ENCODE data around the gene ZNF296. TPM values are rescaled to one million over a fixed set of nuclear protein-coding genes. Genes with fewer than 3 reads are reported as not detected.

Gene ZNF296
- total and polyA plus RNA-seq, 2 experiments from 2014 or later = 13.4 to 16.5 TPM

DNA sequence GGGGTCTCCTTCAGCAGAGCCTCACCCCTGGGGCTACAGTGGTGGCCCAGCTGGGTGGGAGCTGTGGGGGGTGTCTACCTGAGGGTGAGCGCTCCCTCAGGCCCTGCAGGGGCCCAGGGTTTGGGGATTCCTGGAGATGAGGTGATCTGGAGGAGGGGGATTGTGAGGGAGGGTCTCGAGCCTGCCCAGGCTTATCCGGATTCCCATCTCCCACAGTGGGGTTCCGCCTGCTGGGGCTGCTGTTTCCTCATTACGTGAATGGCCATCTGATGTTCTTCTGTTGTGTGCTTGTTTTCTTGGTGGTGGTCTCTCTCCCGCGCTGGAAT lies 21.1 kb upstream of the ZNF296 start (continued):
- TF ChIP-seq, protein P1, sequence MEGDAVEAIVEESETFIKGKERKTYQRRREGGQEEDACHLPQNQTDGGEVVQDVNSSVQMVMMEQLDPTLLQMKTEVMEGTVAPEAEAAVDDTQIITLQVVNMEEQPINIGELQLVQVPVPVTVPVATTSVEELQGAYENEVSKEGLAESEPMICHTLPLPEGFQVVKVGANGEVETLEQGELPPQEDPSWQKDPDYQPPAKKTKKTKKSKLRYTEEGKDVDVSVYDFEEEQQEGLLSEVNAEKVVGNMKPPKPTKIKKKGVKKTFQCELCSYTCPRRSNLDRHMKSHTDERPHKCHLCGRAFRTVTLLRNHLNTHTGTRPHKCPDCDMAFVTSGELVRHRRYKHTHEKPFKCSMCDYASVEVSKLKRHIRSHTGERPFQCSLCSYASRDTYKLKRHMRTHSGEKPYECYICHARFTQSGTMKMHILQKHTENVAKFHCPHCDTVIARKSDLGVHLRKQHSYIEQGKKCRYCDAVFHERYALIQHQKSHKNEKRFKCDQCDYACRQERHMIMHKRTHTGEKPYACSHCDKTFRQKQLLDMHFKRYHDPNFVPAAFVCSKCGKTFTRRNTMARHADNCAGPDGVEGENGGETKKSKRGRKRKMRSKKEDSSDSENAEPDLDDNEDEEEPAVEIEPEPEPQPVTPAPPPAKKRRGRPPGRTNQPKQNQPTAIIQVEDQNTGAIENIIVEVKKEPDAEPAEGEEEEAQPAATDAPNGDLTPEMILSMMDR (conservative IDR thresholded peaks at IDR 0.05; ENCODE audit: low read depth in 2 of 2) = no peak
- TF ChIP-seq, protein P2, sequence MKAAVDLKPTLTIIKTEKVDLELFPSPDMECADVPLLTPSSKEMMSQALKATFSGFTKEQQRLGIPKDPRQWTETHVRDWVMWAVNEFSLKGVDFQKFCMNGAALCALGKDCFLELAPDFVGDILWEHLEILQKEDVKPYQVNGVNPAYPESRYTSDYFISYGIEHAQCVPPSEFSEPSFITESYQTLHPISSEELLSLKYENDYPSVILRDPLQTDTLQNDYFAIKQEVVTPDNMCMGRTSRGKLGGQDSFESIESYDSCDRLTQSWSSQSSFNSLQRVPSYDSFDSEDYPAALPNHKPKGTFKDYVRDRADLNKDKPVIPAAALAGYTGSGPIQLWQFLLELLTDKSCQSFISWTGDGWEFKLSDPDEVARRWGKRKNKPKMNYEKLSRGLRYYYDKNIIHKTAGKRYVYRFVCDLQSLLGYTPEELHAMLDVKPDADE (IDR thresholded peaks at IDR 0.05) = no peak
- TF ChIP-seq ZNF331 (CRISPR knock-in tag; IDR thresholded peaks at IDR 0.05; ENCODE audit: low read depth) = no peak
- no peak for TF ChIP-seq EZH2 (IDR thresholded peaks at IDR 0.05; ENCODE audit: low read depth, unreplicated experiment)
- TF ChIP-seq EZH2phosphoT487 (IDR thresholded peaks at IDR 0.05; ENCODE audit: unreplicated experiment) = no peak
- TF ChIP-seq POLR2AphosphoS5 (IDR thresholded peaks at IDR 0.05; ENCODE audit: low read depth) = no peak
- TF ChIP-seq CREB1 (CRISPR knock-in tag; IDR thresholded peaks at IDR 0.05; ENCODE audit: low read depth) = no peak
- TF ChIP-seq NANOG (IDR thresholded peaks at IDR 0.05; ENCODE audit: borderline replicate concordance) = no peak

DNA sequence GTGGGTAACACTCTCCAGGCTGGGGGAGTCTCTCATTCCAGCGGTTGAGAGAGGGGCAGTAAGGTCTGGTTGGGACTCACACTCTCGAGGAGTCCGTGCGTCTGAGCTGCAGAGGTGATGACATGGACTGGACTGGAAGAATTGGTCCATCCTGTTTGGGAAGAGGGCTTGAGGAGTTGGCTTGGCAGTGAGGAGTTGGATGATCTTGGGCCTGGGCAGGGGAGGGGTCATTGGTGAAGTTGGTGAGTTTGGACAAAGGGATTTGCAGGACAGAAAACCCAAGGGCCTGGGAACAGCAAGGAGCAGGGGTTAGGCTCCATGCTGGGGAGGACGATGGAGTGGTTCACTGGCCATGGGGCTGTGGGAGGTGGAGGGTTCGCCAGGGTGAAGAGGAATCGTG lies 20.4 kb upstream of the ZNF296 start:
- Histone ChIP-seq H3K4me1 (ENCODE audit: insufficient read depth) (peaks cover 22% of the 10 kb centered on the region), H3K4me2 (no peak overlapping the region), H3K9me2 (ENCODE audit: insufficient read depth) (no peaks in the 10 kb centered on the region), H2AFZ (no peak overlapping the region), H3K27ac (ENCODE audit: low read depth) (no peak overlapping the region), H3K4me3 (no peak overlapping the region), H4K20me1 (replicated peaks; ENCODE audit: insufficient read depth) (peaks cover 63% of the 10 kb centered on the region), H3K79me2 (replicated peaks; ENCODE audit: insufficient read depth) (peaks cover 86% of the 10 kb centered on the region), H3K27me3 (ENCODE audit: insufficient read depth) (no peaks in the 10 kb centered on the region), H3K36me3 (ENCODE audit: insufficient read depth) (no peaks in the 10 kb centered on the region), H3F3A (replicated peaks; ENCODE audit: low read depth) (no peaks in the 10 kb centered on the region)
- Mint-ChIP-seq H3K27me3 (ENCODE audit: insufficient read depth, low read depth, poor library complexity) (peaks cover 29% of the 10 kb centered on the region), H3K27ac (peak overlapping the region; percentile 71), H3K36me3 (ENCODE audit: low read depth) (peaks cover 4% of the 10 kb centered on the region; the same call in 2 of the 3 replicates), H3K4me3 (peak overlapping the region; percentile 1; the same call in 1 of the 3 replicates), H3K9me3 (no peaks in the 10 kb centered on the region), H3K4me1 (peaks cover 64% of the 10 kb centered on the region)
- ATAC-seq = no peak
- no peak for DNase-seq (ENCODE audit: low spot score)
- no peak for TF ChIP-seq CREB1 (CRISPR knock-in tag; IDR thresholded peaks at IDR 0.05; ENCODE audit: low read depth)

DNA sequence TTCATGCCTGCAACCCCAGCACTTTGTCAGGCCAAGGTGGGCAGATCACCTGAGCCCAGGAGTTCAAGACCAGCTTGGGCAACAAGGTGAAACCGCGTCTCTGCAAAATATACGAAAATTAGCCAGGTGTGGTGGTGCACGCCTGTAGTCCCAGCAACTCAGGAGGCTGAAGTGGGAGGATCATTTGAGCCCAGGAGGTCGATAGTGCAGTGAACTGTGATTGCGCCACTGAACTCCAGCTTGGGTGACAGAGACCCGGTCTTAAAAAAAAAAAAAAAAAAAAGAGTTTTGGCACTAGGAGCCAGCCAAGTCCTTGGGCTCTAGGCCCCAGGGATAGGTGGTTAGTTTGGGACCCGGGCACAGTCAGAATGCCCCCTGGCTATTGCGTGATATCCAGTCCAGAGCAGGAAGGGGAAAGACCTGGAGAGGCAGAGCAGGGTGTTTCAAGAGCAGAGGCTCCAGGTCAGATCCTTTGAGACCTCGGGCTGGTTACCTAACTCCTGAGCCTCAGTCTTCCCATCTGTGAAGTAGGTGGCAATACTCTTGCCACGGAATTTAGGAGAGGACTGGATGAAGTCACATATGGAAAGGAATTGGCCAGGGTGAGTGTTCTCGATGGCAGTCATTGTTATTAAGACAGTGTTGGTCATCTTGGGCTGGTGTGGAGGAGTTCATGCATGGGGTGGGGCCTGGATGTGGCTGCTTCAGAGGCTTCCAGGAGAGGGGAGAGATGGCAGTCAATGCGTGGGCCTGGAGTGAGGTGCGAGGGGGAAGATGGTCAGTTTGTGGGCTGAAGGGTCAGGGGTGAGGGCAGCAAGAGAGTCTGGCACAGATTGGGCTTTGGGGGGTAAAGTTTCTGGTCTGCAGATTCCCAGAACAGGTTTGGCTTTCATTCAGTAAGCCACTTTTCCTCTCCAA lies 19.5 kb upstream of the ZNF296 start:
- Histone ChIP-seq H3K27me3 (ENCODE audit: insufficient read depth) (no peaks in the 10 kb centered on the region), H3F3A (replicated peaks; ENCODE audit: low read depth) (peaks cover 5% of the 10 kb centered on the region), H4K20me1 (replicated peaks; ENCODE audit: insufficient read depth) (peaks cover 57% of the 10 kb centered on the region), H3K9me2 (ENCODE audit: insufficient read depth) (no peaks in the 10 kb centered on the region), H3K27ac (ENCODE audit: low read depth) (no peak overlapping the region), H3K36me3 (ENCODE audit: insufficient read depth) (no peaks in the 10 kb centered on the region), H3K79me2 (replicated peaks; ENCODE audit: insufficient read depth) (peaks cover 77% of the 10 kb centered on the region), H3K4me2 (no peak overlapping the region), H3K4me1 (ENCODE audit: insufficient read depth) (peaks cover 26% of the 10 kb centered on the region), H2AFZ (no peak overlapping the region), H3K4me3 (no peak overlapping the region)
- Mint-ChIP-seq H3K4me1 (peaks cover 65% of the 10 kb centered on the region), H3K9me3 (no peaks in the 10 kb centered on the region), H3K27me3 (ENCODE audit: insufficient read depth, low read depth, poor library complexity) (peaks cover 35% of the 10 kb centered on the region), H3K4me3 (peak overlapping the region; percentile 2; the same call in 1 of the 3 replicates), H3K36me3 (ENCODE audit: low read depth) (peaks cover 11% of the 10 kb centered on the region), H3K27ac (no peak overlapping the region; the same call in 1 of the 2 replicates)
- no peak for DNase-seq (ENCODE audit: low spot score)
- ATAC-seq = no peak
- TF ChIP-seq EZH2 (IDR thresholded peaks at IDR 0.05; ENCODE audit: low read depth, unreplicated experiment) (no peak), STAT1 (IDR thresholded peaks at IDR 0.05; ENCODE audit: unreplicated experiment) (no peak), ZNF331 (CRISPR knock-in tag; IDR thresholded peaks at IDR 0.05; ENCODE audit: low read depth) (no peak), NANOG (IDR thresholded peaks at IDR 0.05; ENCODE audit: borderline replicate concordance) (no peak), EZH2phosphoT487 (IDR thresholded peaks at IDR 0.05; ENCODE audit: unreplicated experiment) (no peak)
- TF ChIP-seq, protein P3, sequence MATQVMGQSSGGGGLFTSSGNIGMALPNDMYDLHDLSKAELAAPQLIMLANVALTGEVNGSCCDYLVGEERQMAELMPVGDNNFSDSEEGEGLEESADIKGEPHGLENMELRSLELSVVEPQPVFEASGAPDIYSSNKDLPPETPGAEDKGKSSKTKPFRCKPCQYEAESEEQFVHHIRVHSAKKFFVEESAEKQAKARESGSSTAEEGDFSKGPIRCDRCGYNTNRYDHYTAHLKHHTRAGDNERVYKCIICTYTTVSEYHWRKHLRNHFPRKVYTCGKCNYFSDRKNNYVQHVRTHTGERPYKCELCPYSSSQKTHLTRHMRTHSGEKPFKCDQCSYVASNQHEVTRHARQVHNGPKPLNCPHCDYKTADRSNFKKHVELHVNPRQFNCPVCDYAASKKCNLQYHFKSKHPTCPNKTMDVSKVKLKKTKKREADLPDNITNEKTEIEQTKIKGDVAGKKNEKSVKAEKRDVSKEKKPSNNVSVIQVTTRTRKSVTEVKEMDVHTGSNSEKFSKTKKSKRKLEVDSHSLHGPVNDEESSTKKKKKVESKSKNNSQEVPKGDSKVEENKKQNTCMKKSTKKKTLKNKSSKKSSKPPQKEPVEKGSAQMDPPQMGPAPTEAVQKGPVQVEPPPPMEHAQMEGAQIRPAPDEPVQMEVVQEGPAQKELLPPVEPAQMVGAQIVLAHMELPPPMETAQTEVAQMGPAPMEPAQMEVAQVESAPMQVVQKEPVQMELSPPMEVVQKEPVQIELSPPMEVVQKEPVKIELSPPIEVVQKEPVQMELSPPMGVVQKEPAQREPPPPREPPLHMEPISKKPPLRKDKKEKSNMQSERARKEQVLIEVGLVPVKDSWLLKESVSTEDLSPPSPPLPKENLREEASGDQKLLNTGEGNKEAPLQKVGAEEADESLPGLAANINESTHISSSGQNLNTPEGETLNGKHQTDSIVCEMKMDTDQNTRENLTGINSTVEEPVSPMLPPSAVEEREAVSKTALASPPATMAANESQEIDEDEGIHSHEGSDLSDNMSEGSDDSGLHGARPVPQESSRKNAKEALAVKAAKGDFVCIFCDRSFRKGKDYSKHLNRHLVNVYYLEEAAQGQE (IDR thresholded peaks at IDR 0.05; ENCODE audit: unreplicated experiment) = no peak
- TF ChIP-seq, protein P2 (IDR thresholded peaks at IDR 0.05) = no peak

Data from GM23338 (cell line).